Pons (tissue), 1 donor: ENCODE results near the gene TMEM255B.
"Not testable (repeated sequence)": the region's sequence is repeated elsewhere in the genome, so short reads cannot be mapped to it uniquely, and the experiment has no call there.

Experiments
- DNase-seq: peaks from one replicate; pipeline ENCODE4 v3.0.0-alpha.2; 2016; ENCODE audit warnings: low spot score

The TMEM255B gene

DNA sequence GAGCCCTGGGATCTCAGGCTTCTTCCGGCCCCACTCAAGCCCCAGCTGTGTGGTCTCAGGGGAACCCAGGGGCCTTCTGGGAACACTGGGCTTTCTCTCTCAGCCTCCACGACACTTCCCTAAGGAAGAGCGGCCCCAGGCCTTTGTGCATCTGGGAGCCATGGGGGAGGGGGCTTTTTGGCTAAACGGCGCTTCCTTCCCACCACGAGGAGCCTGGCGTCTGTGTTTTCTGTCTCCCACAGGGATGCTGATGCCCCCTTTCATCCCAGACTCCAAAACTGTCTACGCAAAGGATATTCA lies 24.2 kb upstream of the TMEM255B start:
- DNase-seq = no peak

DNA sequence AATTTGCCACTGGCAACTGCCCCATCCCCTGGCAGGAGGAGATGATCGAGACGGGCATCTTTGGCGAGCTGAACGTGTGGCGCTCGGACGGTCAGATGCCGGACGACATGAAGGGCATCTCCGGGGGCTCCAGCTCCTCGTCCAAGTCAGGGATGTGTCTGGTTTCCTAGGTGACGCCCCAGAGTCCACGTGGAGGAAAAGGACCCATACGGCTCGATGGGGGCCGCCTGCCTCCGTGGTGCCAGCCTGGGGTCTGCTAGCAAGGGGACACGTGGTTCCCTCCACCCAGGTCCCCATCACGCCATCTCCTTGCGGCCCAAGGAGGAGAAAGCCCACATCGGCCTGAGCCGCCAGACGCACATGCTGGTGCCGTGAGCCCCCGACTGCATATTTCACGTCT lies 23.8 kb upstream of the TMEM255B start:
- DNase-seq = no peak

DNA sequence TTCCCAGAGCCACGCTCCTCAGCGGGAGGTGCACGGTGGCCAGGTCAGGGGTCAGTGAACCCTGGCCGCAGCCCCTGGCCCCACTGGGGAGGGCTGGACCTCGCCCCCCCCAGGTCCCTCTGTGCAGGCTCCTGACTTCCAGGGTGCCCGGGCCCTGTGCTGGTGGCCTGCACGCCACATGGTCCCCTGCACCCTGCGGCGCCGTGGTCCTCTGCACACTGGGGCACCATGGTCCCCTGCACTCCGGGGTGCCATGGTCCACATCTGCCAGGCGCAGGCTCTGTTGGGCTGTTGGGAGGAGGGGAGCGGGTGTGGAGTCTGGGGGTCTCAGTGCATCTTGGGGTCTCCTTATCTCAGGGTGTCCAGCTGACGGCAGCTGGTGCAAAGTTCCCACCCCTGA lies 23.3 kb upstream of the TMEM255B start:
- no peak for DNase-seq

DNA sequence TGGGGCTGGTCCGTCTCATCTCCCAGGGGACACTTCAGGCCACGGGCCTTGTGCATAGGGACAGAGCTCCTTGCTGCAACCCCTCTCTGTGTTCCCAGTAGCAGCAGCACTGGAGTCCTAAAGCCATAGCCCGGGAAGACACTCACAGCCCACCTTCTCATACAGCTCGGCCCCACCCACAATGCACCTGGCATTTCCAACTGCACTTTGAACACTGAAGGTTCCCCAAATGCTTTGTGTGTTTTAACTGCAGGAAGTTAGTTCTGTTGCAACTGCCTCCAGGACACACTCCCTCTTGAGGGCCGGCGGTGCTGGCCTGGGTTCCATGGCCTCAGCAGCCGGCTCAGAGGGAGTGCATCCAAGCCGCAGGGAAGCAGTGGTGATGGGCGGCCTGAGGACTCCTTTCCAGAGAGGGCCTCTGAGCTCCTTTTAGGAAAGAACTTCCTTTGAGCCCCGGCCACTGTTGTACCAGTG lies 22.7 kb upstream of the TMEM255B start:
- DNase-seq = no peak

DNA sequence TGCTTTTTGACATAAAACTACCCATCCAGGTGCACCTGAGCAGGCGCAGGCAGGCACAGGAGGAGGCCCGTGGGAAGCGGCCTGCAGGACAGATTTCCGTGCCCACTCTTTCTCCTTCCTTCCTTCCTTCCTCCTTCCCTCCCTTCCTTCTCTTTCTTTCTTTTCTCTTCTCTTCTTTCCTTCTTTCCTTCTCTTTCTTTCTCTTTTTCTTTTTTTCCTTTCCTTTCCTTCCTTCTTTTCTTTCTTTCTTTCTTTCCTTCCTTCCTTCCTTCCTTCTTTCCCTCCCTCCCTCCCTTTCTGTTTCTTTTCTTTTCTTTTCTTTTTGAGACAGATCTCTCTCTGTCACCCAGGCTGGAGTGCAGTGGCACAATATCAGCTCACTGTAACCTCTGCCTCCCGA lies 21.2 kb upstream of the TMEM255B start:
- DNase-seq = no peak

DNA sequence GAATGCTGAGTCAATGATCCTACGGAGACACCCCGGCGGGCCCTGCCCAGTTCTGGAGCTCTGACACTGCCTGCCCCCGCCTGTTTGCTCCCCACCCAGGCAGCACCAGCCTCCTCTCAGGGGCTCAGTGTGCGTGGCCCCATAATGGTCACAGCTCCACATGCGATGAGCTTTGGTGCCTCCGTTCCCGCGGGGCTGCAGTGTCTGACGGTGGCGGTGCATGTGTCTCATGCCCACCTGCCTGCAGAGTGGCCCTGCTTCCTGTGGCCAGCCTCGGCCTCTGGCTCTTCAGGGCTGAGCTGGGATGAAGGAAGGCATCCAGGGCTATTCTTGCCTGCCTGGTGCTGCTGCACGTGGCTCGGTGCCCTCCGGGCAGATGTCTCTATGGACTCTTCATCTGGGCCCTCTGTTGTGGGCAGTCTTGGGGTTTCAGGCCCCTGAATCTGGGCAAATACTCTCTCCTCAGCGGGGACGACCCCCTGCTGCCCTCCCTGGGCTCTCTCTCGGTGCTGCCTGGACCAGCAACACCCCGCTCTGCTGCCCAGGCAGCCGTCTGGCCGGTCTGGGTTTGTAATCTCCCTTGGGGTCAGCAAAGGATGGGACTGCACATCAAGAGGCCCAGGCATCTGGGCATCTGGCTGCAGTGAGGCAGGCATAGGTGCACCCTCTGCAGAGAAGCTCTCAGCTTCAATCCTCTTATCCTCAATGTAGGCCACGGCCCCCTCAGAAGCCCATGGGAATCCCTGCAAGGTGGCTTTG lies 19.3 kb upstream of the TMEM255B start:
- DNase-seq = no peak

DNA sequence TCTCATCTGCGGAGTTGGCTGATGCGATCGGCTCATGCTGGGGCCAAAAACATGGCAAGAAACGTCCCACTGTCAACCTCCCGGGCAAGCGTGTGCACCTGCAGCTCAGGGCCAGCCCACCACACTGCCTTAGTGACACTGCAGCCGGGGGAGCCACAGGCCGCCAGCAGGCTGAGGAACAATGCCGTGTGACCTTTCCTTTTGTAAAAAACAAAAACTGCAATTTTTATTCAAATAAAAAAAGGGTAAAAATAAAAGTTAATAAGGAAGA lies 18.8 kb upstream of the TMEM255B start:
- no peak for DNase-seq

DNA sequence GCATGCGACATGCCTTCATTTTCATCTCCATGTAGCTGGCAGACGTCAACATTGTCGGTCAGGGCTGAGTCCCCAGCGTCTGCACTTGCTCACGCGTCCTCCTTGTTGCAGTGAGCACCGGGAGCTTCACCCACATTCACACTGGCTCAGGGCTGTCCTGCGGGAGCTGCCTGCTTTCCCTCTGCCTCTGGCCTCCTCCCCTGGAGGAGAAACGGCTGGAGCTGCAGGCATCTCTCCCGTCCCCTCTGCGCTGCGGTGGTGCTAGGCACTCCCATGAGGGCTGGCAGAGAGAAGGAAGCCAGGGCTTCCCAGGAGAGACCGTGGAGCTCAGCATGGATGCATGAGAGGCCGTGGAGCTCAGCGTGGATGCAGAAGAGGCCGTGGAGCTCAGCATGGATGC lies 18.4 kb upstream of the TMEM255B start:
- no peak for DNase-seq

DNA sequence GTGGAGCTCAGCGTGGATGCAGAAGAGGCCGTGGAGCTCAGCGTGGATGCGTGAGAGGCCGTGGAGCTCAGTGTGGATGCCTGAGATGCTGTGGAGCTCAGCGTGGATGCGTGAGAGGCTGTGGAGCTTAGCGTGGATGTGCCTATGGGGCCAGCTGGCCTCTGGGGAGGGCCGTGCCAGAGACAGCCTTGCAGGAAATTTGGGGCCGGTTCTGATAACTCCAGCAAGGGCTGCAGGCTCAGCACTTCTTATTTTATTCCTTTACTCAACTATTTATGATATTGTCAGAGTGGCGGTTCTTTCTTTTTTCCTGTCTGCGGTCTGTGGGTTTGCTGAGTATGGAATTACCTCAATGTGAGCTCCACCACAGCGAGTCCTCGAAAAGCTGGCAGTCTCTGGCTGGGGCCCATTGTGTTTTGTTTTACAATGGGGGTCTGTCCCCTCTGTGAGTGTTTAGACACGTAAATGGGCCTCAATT lies 17.8 kb upstream of the TMEM255B start:
- peak; percentile 43 for DNase-seq

DNA sequence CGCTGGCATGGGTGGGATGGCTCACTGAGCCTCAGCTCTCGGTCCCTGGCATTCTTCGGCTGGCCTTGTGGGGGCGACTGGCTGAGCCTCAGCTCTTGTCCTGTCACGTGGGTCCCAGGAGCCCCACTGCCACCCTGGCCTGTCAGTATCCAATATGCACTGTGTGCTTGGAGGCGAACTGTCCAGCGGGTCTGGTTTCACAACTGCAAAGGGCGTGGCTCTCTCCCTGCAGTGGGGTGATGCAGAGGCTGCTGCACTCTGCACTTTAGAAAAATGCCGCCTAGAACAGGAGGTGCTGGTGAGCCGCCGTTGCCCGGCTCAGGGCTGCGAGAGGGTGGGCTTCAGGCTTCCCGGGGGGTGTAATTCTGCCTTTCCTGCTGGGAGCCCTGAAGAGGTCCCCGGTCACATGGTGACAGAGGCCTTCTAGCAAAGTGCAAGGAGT lies 17.0 kb upstream of the TMEM255B start:
- peak; percentile 47 for DNase-seq

DNA sequence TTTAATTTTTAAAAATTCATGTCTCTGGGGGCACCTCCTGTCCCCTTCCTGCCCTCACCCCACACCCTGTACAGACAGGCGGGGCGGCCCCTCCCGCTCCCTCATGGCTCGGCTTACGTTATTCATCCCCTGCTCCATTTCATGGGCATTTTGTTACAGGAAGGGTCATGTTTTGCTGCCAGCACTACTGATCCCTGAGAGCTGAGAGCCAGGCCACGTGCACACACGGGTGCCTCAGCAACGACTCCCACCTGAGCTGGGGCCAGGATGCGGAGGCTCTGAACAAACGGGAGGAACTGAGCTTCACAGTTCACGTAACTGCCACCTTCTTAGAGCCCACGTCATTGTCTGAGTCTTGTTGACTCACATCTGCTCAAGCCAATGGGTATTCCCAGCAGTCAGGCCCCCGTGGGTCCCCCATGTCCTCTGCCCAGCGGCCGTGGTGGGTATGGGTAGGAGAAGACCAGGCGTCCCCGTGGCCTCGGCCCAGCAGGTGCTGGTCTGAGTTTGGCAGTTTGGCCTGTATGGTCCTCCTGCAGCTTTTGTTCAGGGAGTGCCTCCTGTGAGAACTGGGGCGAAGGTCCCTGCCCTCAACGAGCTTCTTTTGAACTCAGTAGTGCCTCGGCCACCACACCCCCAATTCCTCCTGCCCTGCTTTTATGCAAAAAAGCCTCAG lies 16.4 kb upstream of the TMEM255B start:
- DNase-seq = no peak

DNA sequence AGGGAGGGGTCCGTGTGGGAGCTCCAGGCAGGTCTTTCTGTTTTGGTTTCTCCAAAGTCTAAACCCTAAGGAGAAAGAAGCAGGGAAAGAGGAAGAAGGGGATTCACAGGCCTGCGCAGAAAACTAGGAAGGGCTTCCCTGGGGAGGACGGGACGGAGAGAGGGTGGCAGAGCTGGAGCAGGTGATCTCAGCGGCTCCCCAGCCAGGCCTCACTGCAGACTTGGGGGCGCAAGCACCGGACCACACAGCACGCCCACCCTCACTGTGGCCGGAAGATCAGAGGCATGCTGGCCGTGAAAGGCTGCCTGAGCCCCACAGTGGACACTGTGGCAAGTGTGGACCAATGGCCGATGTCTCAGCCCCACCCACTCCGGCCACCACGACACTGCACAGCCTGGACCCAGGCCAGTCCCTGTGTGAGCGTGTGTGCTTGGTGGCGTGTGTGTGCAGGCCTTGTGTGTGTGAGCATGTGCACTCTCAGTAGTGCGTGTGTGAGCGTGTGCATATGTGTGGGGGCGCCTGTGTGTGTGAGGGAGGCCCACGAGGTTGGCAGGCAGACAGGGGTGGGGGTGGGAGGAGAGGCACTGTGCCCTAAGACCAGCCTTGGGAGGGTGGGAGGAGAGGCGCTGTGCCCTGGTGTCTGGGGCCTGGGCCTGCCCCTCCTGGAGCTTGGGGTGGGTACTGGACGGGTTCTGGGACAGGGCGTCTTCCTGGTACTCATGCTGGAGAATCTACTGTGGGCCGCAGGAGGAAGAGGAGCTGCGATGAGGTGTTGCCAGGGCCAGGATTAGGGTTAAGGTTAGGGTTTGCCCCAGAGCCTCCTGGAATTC lies 15.4 kb upstream of the TMEM255B start:
- no peak for DNase-seq

DNA sequence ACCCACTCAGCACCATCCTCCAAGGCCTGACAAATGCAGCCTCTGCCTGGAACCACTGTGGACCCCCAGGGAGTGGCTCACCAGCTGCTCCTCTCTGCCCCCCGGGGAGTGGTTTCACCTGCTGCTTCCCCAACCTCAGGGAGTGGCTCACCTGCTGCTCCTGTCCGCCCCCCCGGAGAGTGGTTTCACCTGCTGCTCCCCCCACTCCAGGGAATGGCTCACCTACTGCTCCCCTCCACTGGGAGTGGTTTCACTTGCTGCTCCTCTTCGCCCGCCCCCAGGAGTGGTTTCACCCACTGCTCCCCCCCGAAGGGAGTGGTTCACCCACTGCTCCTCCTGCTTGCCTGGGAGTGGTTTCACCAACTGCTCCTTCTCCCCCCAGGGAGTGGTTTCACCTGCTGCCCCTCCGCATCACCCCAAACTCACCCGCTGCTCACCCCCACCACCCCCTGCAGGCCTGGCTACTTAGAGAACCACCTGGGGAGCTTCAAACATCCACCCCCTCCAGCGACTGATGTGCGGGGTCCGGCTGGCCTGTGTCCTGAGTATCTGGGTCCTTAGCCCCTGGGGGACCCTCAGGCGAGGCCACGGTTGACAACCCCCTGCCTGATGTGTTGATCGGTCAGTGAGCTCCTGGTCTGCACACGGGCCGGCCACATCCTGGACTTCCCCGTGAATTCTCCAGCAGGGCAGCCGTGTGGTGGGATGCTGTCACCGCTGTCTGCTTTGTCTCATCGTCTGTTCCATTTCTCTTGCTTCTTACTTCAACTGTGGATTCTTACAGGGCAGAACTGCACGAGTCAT lies 14.6 kb upstream of the TMEM255B start:
- DNase-seq = no peak

DNA sequence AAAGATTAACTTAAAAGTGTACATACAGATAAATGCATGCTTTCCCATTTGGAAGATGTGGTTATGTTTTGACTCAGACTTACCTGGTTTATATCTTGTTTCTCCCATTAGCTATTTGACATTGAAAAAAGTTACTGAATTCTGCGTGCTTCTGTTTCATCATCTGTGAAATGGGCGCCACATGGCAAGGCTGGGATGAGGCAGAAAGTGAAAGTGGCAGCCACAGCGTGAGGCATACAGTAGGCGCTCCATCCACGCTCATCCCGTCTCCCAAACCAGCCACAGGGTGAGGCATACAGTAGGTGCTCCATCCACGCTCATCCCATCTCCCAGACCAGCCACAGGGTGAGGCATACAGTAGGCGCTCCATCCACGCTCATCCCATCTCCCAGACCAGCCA lies 14.0 kb upstream of the TMEM255B start:
- no peak for DNase-seq

DNA sequence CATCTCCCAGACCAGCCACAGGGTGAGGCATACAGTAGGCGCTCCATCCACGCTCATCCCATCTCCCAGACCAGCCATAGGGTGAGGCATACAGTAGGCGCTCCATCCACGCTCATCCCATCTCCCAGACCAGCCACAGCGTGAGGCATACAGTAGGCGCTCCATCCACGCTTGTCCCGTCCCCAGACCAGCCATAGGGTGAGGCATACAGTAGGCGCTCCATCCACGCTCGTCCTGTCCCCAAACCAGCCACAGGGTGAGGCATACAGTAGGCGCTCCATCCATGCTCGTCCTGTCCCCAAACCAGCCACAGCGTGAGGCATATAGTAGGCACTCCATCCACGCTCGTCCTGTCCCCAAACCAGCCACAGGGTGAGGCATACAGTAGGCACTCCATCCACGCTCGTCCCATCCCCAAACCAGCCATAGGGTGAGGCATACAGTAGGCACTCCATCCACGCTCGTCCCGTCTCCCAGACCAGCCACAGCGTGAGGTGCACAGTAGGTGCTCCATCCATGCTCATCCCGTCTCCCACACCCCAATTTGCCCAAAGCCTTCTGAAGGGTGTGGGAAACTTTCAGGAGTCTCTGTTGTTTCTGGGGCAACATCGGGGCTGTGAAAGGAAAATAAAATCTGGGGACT lies 13.4 kb upstream of the TMEM255B start:
- DNase-seq = not testable (repeated sequence)

DNA sequence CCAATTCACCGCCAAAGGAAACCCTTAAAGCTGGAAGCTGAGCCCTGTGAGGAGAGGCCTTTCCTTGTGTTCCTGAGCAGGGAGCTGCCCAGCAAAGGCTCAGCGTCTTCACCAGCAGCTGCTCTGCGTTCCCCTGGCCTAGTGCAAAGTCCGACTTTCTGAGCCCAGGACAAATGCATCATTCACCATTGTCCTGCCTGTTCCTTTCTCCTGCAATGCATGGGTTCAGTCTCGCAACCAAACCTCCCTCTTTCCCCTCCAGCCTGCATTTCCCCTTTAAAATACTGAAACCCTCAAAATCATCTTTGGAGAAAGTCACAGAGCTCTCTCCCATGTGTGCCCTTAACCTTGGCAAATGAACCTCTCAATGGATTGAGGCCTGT lies 12.9 kb upstream of the TMEM255B start:
- DNase-seq = peak; percentile 24

DNA sequence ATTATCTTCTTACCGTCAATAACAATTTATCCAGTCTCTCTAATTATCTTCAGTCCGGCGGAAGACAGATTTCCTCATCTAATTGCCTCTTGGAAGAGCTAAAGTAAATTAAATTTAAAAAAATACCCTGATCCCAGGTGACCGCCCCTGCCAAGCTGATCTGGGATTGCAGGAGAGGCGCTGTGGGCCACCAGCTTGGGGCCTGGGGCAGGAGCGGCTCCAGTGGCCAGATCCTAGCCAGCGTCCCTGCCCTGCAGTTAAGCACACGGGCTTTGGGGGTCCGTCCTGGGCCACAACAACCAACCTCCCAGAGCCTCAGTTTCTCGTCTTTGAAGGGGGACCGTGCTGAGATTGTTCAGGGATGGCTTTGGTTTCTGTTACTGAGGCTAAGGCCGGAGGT lies 12.4 kb upstream of the TMEM255B start:
- no peak for DNase-seq

DNA sequence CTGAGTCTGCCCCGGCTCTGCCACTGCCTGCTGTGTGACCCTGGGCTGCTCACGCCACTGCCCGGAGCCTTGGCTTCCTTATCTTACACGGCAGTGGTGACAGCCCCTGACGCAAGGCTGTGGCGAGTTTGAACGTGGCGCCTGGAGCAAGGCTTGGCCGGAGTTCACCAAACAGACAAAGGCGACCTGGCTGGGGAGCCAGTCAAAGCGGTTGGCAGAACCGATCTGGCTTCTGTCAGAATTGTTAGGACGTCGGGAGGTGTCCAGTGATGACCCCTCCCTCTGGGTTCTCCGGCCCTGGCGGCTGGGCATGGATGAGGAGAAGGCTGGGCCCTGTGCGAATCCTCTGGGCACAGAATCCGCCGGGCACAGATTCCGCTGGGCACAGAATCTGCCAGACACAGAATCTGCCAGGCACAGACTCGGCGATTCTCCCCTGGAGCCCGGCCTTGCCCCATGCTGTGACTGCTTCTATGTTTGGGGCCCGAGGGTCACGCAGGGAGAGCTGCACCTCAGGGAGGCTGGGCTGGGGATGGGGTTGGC lies 11.7 kb upstream of the TMEM255B start:
- no peak for DNase-seq

DNA sequence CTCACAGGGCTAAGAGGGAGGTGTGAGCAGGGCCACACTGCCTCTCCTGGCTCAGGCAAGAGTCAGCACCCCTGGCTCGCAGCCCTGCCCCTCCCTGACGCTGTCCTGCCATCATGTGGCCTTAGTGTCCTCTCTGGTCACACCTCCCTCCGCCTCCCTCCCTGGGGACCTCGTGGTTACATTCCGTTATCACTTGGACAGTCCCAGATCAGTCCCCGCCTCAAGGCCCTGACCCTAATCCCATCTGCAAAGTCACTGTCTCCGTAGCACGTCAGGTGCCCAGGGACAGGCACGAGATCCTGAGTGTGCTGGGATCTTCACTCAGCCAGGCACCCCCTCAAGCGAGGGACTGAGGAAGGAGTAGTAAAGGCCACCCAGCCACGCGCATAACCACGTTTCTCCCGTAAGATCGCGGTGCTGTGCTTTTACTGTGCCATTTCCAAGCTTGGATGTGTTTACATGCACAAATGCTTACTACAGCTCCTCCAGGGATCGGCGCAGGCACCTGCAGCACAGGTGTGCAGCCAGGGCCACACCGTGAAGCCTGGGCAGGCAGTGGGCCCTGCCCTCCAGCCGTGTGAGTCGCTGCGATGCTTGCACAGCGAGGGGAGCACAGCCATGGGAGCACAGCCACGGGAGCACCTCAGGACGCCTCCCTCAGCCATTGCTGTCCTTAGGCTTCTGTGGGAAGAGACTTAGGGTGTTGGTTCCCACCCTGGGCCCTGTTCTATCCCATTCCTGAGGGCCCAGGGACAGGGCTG lies 10.7 kb upstream of the TMEM255B start:
- DNase-seq = no peak

DNA sequence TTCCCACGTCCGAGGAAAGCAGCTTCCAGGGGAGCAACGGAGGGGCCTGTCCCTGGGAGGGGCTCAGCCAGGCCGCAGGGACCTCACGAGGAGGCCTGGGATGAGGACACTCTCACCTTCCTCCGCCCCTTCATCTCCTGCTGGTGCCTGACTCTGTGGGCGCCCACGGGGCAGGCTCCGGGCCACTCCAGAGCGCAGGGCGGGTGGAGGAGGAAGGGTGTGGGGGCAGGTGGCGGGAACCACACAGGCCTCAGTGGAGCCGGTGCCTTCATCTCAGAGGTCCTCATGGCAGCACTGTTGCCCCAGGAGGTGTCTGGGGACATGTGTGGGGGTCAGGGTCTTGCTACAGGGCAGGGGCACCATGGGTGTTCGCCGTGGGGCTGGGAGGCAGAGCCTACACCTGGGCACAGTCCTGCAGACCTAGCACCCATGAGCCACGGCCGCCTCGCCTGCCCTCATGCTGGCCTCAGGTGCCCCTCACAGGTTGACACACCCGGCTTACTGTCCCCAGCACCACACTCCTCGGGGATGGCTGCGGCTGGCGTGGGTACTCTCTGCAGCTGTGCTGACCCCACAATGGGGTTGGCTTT lies 10.1 kb upstream of the TMEM255B start:
- DNase-seq = no peak
